Natural killer cell (primary cell): Measurements from ENCODE around the gene TCF4. TPM values are rescaled to one million over a fixed set of nuclear protein-coding genes. Genes with fewer than 3 reads are reported as not detected.

Experiments used
- ATAC-seq, 3 donors: fragments of 150-1000 bp in 2 of 3; fragments of 200-7000 bp in 1 of 3; cut with Tn5 transposase; 1 replicate in 1 of 3; 2 replicates in 2 of 3; pipeline ENCODE4 v1.10.0; 2021; ENCODE audit warnings: mild to moderate bottlenecking in 2 of 3, moderate library complexity in 2 of 3
- DNase-seq, 2 donors: peaks; one replicate each; pipeline versions ENCODE4 v3.0.0 to v3.0.0-alpha.2; 2013 to 2021; ENCODE audit warnings: mixed read lengths in 1 of 2
- H3K27ac ChIP-seq: one replicate; pipeline ENCODE4 v1.5.1; 2013; ENCODE audit warnings: mild to moderate bottlenecking, low read length
- H3K27me3 ChIP-seq: one replicate; pipeline ENCODE4 v1.6.1; 2013; ENCODE audit warnings: low read length; ENCODE audit not compliant: control insufficient read depth, insufficient read depth
- H3K36me3 ChIP-seq: one replicate; pipeline ENCODE4 v1.6.1; 2013; ENCODE audit warnings: low read length; ENCODE audit not compliant: control insufficient read depth, insufficient read depth
- H3K4me1 ChIP-seq: one replicate; pipeline ENCODE4 v1.6.1; 2013; ENCODE audit warnings: low read length; ENCODE audit not compliant: control insufficient read depth, insufficient read depth
- H3K4me3 ChIP-seq: one replicate; pipeline ENCODE4 v1.5.1; 2013; ENCODE audit warnings: low read length
- H3K9me3 ChIP-seq: one replicate; pipeline ENCODE4 v1.6.1; 2013; ENCODE audit warnings: low read length; ENCODE audit not compliant: control insufficient read depth, insufficient read depth
- H3K27ac Mint-ChIP-seq, 2 donors: one replicate each; pipeline ENCODE4 v1.8.0; 2022; ENCODE audit warnings: mild to moderate bottlenecking in 2 of 2, mixed read lengths in 2 of 2, moderate library complexity in 1 of 2
- H3K27me3 Mint-ChIP-seq, 2 donors: one replicate each; pipeline ENCODE4 v1.8.0; 2022; ENCODE audit warnings: low read depth in 2 of 2, mixed read lengths in 2 of 2
- H3K36me3 Mint-ChIP-seq: one replicate; pipeline ENCODE4 v1.8.0; 2022; ENCODE audit warnings: mixed read lengths
- H3K4me1 Mint-ChIP-seq, 2 donors: one replicate each; pipeline ENCODE4 v1.8.0; 2022; ENCODE audit warnings: mixed read lengths in 2 of 2
- H3K4me3 Mint-ChIP-seq: one replicate; pipeline ENCODE4 v1.8.0; 2022; ENCODE audit warnings: mild to moderate bottlenecking, moderate library complexity, mixed read lengths
- H3K9me3 Mint-ChIP-seq, 2 donors: one replicate each; pipeline ENCODE4 v1.8.0; 2022; ENCODE audit warnings: mixed read lengths in 2 of 2
- CTCF ChIP-seq: fragments of 200-600 bp; IDR thresholded peaks from one replicate; pipeline ENCODE4 v1.8.0; 2022; ENCODE audit warnings: antibody characterized with exemption
- WGBS: methylation state at CpG from one replicate; pipeline ENCODE4 v1.1.7; 2013; ENCODE audit warnings: missing lambda C conversion rate; ENCODE audit not compliant: insufficient coverage; 5-methylcytosine and 5-hydroxymethylcytosine counted together
- intact Hi-C: fragments of 100-400 bp; cut with micrococcal nuclease; formaldehyde crosslinking; loops from one replicate; pipeline ENCODE4 v1.14.2; 2022
- total RNA-seq, 4 donors: library from RNA; stranded (reverse); fragments of 120-200 nt in 1 of 4; gene quantifications; one replicate each; pipeline versions ENCODE4 v1.2.3 to v1.2.4, GENCODE V29; 2013 to 2022

Gene TCF4
- total RNA-seq, 3 donors from 2014 or later (not counting 1 experiment from before 2014, with no cell fraction given), result 8.3 to 16.5 (median 9.0) TPM

- intact Hi-C loops, result no loop called here
- no peaks in the 10 kb centered on the region for H3K9me3 Mint-ChIP-seq
- WGBS, result 100% methylated on average over 1 of the region's 3 CpGs
- Histone ChIP-seq H3K36me3 (no peaks in the 10 kb centered on the region), H3K27me3 (no peaks in the 10 kb centered on the region), H3K9me3 (no peaks in the 10 kb centered on the region), H3K4me3 (no peak overlapping the region), H3K27ac (no peak overlapping the region), H3K4me1 (no peaks in the 10 kb centered on the region)
- TF ChIP-seq CTCF, result no peak
- no peaks in the 10 kb centered on the region for H3K36me3 Mint-ChIP-seq
- H3K4me1 Mint-ChIP-seq, result no peaks in the 10 kb centered on the region
- no peak for ATAC-seq
- H3K4me3 Mint-ChIP-seq, result no peak overlapping the region
- no peak for DNase-seq
- H3K27me3 Mint-ChIP-seq, result peaks cover 0 to 9% of the 10 kb centered on the region in 2 donors
- no peak overlapping the region for H3K27ac Mint-ChIP-seq
Measured at GRCh38 chr18:55353391-55353790, 234.6 kb downstream of the TCF4 start.

- intact Hi-C loops, result no loop called here
- Mint-ChIP-seq H3K27ac (no peak overlapping the region), H3K27me3 (peaks cover 0 to 9% of the 10 kb centered on the region in 2 donors), H3K9me3 (no peaks in the 10 kb centered on the region), H3K4me1 (no peaks in the 10 kb centered on the region), H3K4me3 (no peak overlapping the region), H3K36me3 (no peaks in the 10 kb centered on the region)
- whole genome bisulfite sequencing, result 97% methylated on average over 2 of the region's 3 CpGs
- Histone ChIP-seq H3K27me3 (no peaks in the 10 kb centered on the region), H3K36me3 (no peaks in the 10 kb centered on the region), H3K4me1 (no peaks in the 10 kb centered on the region), H3K4me3 (no peak overlapping the region), H3K9me3 (no peaks in the 10 kb centered on the region), H3K27ac (no peak overlapping the region)
- no peak for ATAC-seq
- no peak for DNase-seq
- TF ChIP-seq CTCF, result no peak
Measured at GRCh38 chr18:55351980-55352714, 235.8 kb downstream of the TCF4 start.

- no peak overlapping the region for H3K27ac ChIP-seq
- no peaks in the 10 kb centered on the region for H3K9me3 ChIP-seq
- no peaks in the 10 kb centered on the region for H3K36me3 Mint-ChIP-seq
- H3K36me3 ChIP-seq, result no peaks in the 10 kb centered on the region
- intact Hi-C loops, result no loop called here
- no peak for ATAC-seq
- H3K27me3 Mint-ChIP-seq, result peaks cover 0 to 9% of the 10 kb centered on the region in 2 donors
- no peaks in the 10 kb centered on the region for H3K4me1 ChIP-seq
- no peak overlapping the region for H3K4me3 ChIP-seq
- TF ChIP-seq CTCF, result no peak
- H3K27ac Mint-ChIP-seq, result no peak overlapping the region
- no peaks in the 10 kb centered on the region for H3K27me3 ChIP-seq
- H3K4me1 Mint-ChIP-seq, result no peaks in the 10 kb centered on the region
- no peak overlapping the region for H3K4me3 Mint-ChIP-seq
- no peak for DNase-seq
- H3K9me3 Mint-ChIP-seq, result no peaks in the 10 kb centered on the region
- 62% methylated on average over 6 of the region's 6 CpGs for WGBS
Measured at GRCh38 chr18:55351241-55351691, 236.7 kb downstream of the TCF4 start.

- Mint-ChIP-seq H3K36me3 (no peaks in the 10 kb centered on the region), H3K4me3 (no peak overlapping the region), H3K27me3 (peaks cover 0 to 9% of the 10 kb centered on the region in 2 donors), H3K27ac (no peak overlapping the region), H3K9me3 (no peaks in the 10 kb centered on the region), H3K4me1 (peaks cover 1% of the 10 kb centered on the region in 2 donors)
- intact Hi-C loops, result no loop called here
- Histone ChIP-seq H3K9me3 (no peaks in the 10 kb centered on the region), H3K27ac (no peak overlapping the region), H3K27me3 (no peaks in the 10 kb centered on the region), H3K4me3 (no peak overlapping the region), H3K36me3 (no peaks in the 10 kb centered on the region), H3K4me1 (no peaks in the 10 kb centered on the region)
- 81% methylated on average over 1 of the region's 1 CpG for whole genome bisulfite sequencing
- TF ChIP-seq CTCF, result no peak
- DNase-seq (no peak), ATAC-seq (no peak)
Measured at GRCh38 chr18:55349685-55350084, 238.3 kb downstream of the TCF4 start.
